ENCODE data around the gene GALNT18.
"Not testable (repeated sequence)": the region's sequence is repeated elsewhere in the genome, so short reads cannot be mapped to it uniquely, and the experiment has no call there.

The GALNT18 gene

GRCh38 chr11:11478687-11479086 lies 143.1 kb downstream of the GALNT18 start:
- DNase-seq (ENCODE audit: extremely low spot score, insufficient read length, low read depth) (no peak), FAIRE-seq (no peak)

GRCh38 chr11:11477695-11478420 lies 143.9 kb downstream of the GALNT18 start:
- DNase-seq (ENCODE audit: extremely low spot score, insufficient read length, low read depth) (no peak), FAIRE-seq (no peak)

- no peak for FAIRE-seq
- DNase-seq (ENCODE audit: extremely low spot score, insufficient read length, low read depth): no peak
Measured at GRCh38 chr11:11476971-11477645, 144.7 kb downstream of the GALNT18 start.

- DNase-seq (ENCODE audit: extremely low spot score, insufficient read length, low read depth): no peak
- FAIRE-seq: no peak
Measured at GRCh38 chr11:11476499-11476898, 145.3 kb downstream of the GALNT18 start.

GRCh38 chr11:11472106-11472505 lies 149.7 kb downstream of the GALNT18 start:
- no peak for DNase-seq (ENCODE audit: extremely low spot score, insufficient read length, low read depth)
- no peak for FAIRE-seq

- no peak for FAIRE-seq
- no peak for DNase-seq (ENCODE audit: extremely low spot score, insufficient read length, low read depth)
Measured at GRCh38 chr11:11471201-11471600, 150.6 kb downstream of the GALNT18 start.

GRCh38 chr11:11468954-11469353 lies 152.9 kb downstream of the GALNT18 start:
- no peak for DNase-seq (ENCODE audit: extremely low spot score, insufficient read length, low read depth)
- FAIRE-seq: no peak

GRCh38 chr11:11467312-11467711 lies 154.5 kb downstream of the GALNT18 start:
- DNase-seq (ENCODE audit: extremely low spot score, insufficient read length, low read depth) (no peak), FAIRE-seq (no peak)

- DNase-seq (ENCODE audit: extremely low spot score, insufficient read length, low read depth): no peak
- FAIRE-seq: no peak
Measured at GRCh38 chr11:11464555-11464954, 157.2 kb downstream of the GALNT18 start.

- FAIRE-seq: no peak
- DNase-seq (ENCODE audit: extremely low spot score, insufficient read length, low read depth): no peak
Measured at GRCh38 chr11:11463405-11463804, 158.4 kb downstream of the GALNT18 start.

GRCh38 chr11:11461473-11461872 lies 160.3 kb downstream of the GALNT18 start:
- DNase-seq (ENCODE audit: extremely low spot score, insufficient read length, low read depth) (no peak), FAIRE-seq (no peak)

- no peak for DNase-seq (ENCODE audit: extremely low spot score, insufficient read length, low read depth)
- FAIRE-seq: no peak
Measured at GRCh38 chr11:11459578-11459977, 162.2 kb downstream of the GALNT18 start.

GRCh38 chr11:11458485-11458884 lies 163.3 kb downstream of the GALNT18 start:
- FAIRE-seq (no peak), DNase-seq (ENCODE audit: extremely low spot score, insufficient read length, low read depth) (no peak)

GRCh38 chr11:11458001-11458400 lies 163.8 kb downstream of the GALNT18 start:
- FAIRE-seq: no peak

GRCh38 chr11:11456866-11457265 lies 164.9 kb downstream of the GALNT18 start:
- DNase-seq (ENCODE audit: extremely low spot score, insufficient read length, low read depth): no peak
- no peak for FAIRE-seq

More at GRCh38 chr11:11458001-11458400, 163.8 kb downstream of the GALNT18 start:
- DNase-seq (ENCODE audit: extremely low spot score, insufficient read length, low read depth): no peak

- DNase-seq (ENCODE audit: extremely low spot score, insufficient read length, low read depth) (no peak), FAIRE-seq (no peak)
Measured at GRCh38 chr11:11454671-11455223, 167.1 kb downstream of the GALNT18 start.

- DNase-seq (ENCODE audit: extremely low spot score, insufficient read length, low read depth) (peak; percentile 65), FAIRE-seq (peak; percentile 91)
Measured at GRCh38 chr11:11451501-11452005, 170.3 kb downstream of the GALNT18 start.

GRCh38 chr11:11450744-11451362 lies 171.0 kb downstream of the GALNT18 start:
- no peak for FAIRE-seq

GRCh38 chr11:11449327-11449726 lies 172.5 kb downstream of the GALNT18 start:
- no peak for FAIRE-seq
- DNase-seq (ENCODE audit: extremely low spot score, insufficient read length, low read depth): no peak

More at GRCh38 chr11:11450744-11451362, 171.0 kb downstream of the GALNT18 start:
- DNase-seq (ENCODE audit: extremely low spot score, insufficient read length, low read depth): no peak

- FAIRE-seq (no peak), DNase-seq (ENCODE audit: extremely low spot score, insufficient read length, low read depth) (no peak)
Measured at GRCh38 chr11:11448626-11449025, 173.2 kb downstream of the GALNT18 start.

GRCh38 chr11:11447601-11448000 lies 174.2 kb downstream of the GALNT18 start:
- DNase-seq (ENCODE audit: extremely low spot score, insufficient read length, low read depth); FAIRE-seq: not testable (repeated sequence)

Measured in GM18507 (cell line).